Measurements from ENCODE around the gene DCTN3. TPM values are rescaled to one million over a fixed set of nuclear protein-coding genes. Genes with fewer than 3 reads are reported as not detected.

Gene DCTN3
- total RNA-seq, 2 experiments from 2014 or later = 150 to 153 TPM

GRCh38 chr9:34610434-34611206, 9.7 kb downstream of the DCTN3 start:
- Mint-ChIP-seq H3K4me3 (peak overlapping the region; percentile 92), H3K27ac (no peak overlapping the region), H3K27me3 (no peaks in the 10 kb centered on the region)

GRCh38 chr9:34607331-34607730, 13.0 kb downstream of the DCTN3 start:
- no peaks in the 10 kb centered on the region for H3K36me3 Mint-ChIP-seq (ENCODE audit: low read depth)
- POLR2A ChIA-PET = no interaction called here
- CTCF ChIA-PET = interaction anchor here (0.9 to 1.9 kb wide), 3 partner anchors 16 to 59 kb away, joined by 4 to 6 read pairs (median 4); no protein-coding TSS in a partner anchor

More at GRCh38 chr9:34610434-34611206, 9.7 kb downstream of the DCTN3 start:
- ChIA-PET CTCF (interaction anchor here (0.6 to 8.2 kb wide), 4 partner anchors 9 to 124 kb away, joined by 3 to 60 read pairs (median 3); partner anchors contain the start of genes DCTN3 and SIGMAR1), POLR2A (no interaction called here)
- no peak for DNase-seq
- H3K4me1 Mint-ChIP-seq = peaks cover 23% of the 10 kb centered on the region
- peaks cover 3% of the 10 kb centered on the region for H3K36me3 Mint-ChIP-seq (ENCODE audit: low read depth)
- no peaks in the 10 kb centered on the region for H3K9me3 Mint-ChIP-seq

GRCh38 chr9:34606905-34607304, 13.4 kb downstream of the DCTN3 start:
- Mint-ChIP-seq H3K27me3 (peaks cover 7% of the 10 kb centered on the region), H3K27ac (no peak overlapping the region), H3K36me3 (ENCODE audit: low read depth) (no peaks in the 10 kb centered on the region), H3K4me1 (peaks cover 13% of the 10 kb centered on the region), H3K4me3 (no peak overlapping the region), H3K9me3 (no peaks in the 10 kb centered on the region)
- ChIA-PET CTCF (interaction anchor here (0.9 to 1.9 kb wide), 3 partner anchors 16 to 59 kb away, joined by 4 to 6 read pairs (median 4); no protein-coding TSS in a partner anchor), POLR2A (no interaction called here)
- no peak for DNase-seq

More at GRCh38 chr9:34607331-34607730, 13.0 kb downstream of the DCTN3 start:
- H3K4me1 Mint-ChIP-seq = peaks cover 15% of the 10 kb centered on the region
- H3K27ac Mint-ChIP-seq = no peak overlapping the region
- no peak for DNase-seq
- no peaks in the 10 kb centered on the region for H3K9me3 Mint-ChIP-seq
- no peak overlapping the region for H3K4me3 Mint-ChIP-seq
- H3K27me3 Mint-ChIP-seq = peaks cover 7% of the 10 kb centered on the region

- Mint-ChIP-seq H3K4me3 (no peak overlapping the region), H3K27me3 (peaks cover 8% of the 10 kb centered on the region), H3K4me1 (peaks cover 8% of the 10 kb centered on the region), H3K9me3 (no peaks in the 10 kb centered on the region), H3K36me3 (ENCODE audit: low read depth) (no peaks in the 10 kb centered on the region), H3K27ac (no peak overlapping the region)
- POLR2A ChIA-PET = no interaction called here
- no peak for DNase-seq
- CTCF ChIA-PET = interaction anchor here (1.8 to 1.9 kb wide), 2 partner anchors 28 to 58 kb away, joined by 4 to 6 read pairs; no protein-coding TSS in a partner anchor
These were observed 14.1 kb downstream of the DCTN3 start for GRCh38 chr9:34606190-34606589.

GRCh38 chr9:34603610-34604231, 16.6 kb downstream of the DCTN3 start:
- no peak overlapping the region for H3K4me3 Mint-ChIP-seq
- no peaks in the 10 kb centered on the region for H3K4me1 Mint-ChIP-seq
- DNase-seq = peak; percentile 85
- H3K36me3 Mint-ChIP-seq (ENCODE audit: low read depth) = no peaks in the 10 kb centered on the region
- no peak overlapping the region for H3K27ac Mint-ChIP-seq
- peaks cover 8% of the 10 kb centered on the region for H3K27me3 Mint-ChIP-seq
- CTCF ChIA-PET = interaction anchor here (0.6 to 3.4 kb wide), 20 partner anchors 10 to 257 kb away, joined by 3 to 12 read pairs (median 4); partner anchors contain the start of genes DCTN3 and GALT
- no peaks in the 10 kb centered on the region for H3K9me3 Mint-ChIP-seq
- POLR2A ChIA-PET = no interaction called here

- Mint-ChIP-seq H3K36me3 (ENCODE audit: low read depth) (no peaks in the 10 kb centered on the region), H3K27ac (no peak overlapping the region), H3K4me1 (no peaks in the 10 kb centered on the region), H3K9me3 (no peaks in the 10 kb centered on the region), H3K27me3 (peaks cover 14% of the 10 kb centered on the region), H3K4me3 (no peak overlapping the region)
- ChIA-PET POLR2A (no interaction called here), CTCF (interaction anchor here (0.6 to 3.4 kb wide), 7 partner anchors 10 to 32 kb away, joined by 3 to 12 read pairs (median 9); partner anchors contain the start of gene DCTN3)
- DNase-seq = no peak
These were observed 18.2 kb downstream of the DCTN3 start for GRCh38 chr9:34601937-34602573.

GRCh38 chr9:34600908-34601307, 19.4 kb downstream of the DCTN3 start:
- Mint-ChIP-seq H3K27ac (no peak overlapping the region), H3K4me1 (no peaks in the 10 kb centered on the region), H3K9me3 (no peaks in the 10 kb centered on the region), H3K27me3 (peaks cover 22% of the 10 kb centered on the region), H3K36me3 (ENCODE audit: low read depth) (no peaks in the 10 kb centered on the region), H3K4me3 (no peak overlapping the region)
- ChIA-PET CTCF (interaction anchor here (1.1 to 2.0 kb wide), 2 partner anchors 9 to 10 kb away, joined by 3 to 9 read pairs; no protein-coding TSS in a partner anchor), POLR2A (no interaction called here)
- DNase-seq = no peak

GRCh38 chr9:34599546-34599945, 20.7 kb downstream of the DCTN3 start:
- ChIA-PET POLR2A (no interaction called here), CTCF (interaction anchor here (1.2 kb wide), 1 partner anchor 49 kb away, joined by 3 read pairs; no protein-coding TSS in a partner anchor)
- Mint-ChIP-seq H3K27ac (no peak overlapping the region), H3K36me3 (ENCODE audit: low read depth) (no peaks in the 10 kb centered on the region), H3K4me1 (no peaks in the 10 kb centered on the region), H3K4me3 (no peak overlapping the region), H3K9me3 (no peaks in the 10 kb centered on the region), H3K27me3 (peaks cover 15% of the 10 kb centered on the region)
- no peak for DNase-seq

GRCh38 chr9:34594177-34594576, 26.1 kb downstream of the DCTN3 start:
- H3K9me3 Mint-ChIP-seq = no peaks in the 10 kb centered on the region
- no peak overlapping the region for H3K4me3 Mint-ChIP-seq
- DNase-seq = no peak
- CTCF ChIA-PET = no interaction called here
- no peaks in the 10 kb centered on the region for H3K36me3 Mint-ChIP-seq (ENCODE audit: low read depth)
- H3K27ac Mint-ChIP-seq = no peak overlapping the region
- peaks cover 27% of the 10 kb centered on the region for H3K4me1 Mint-ChIP-seq
- H3K27me3 Mint-ChIP-seq = peaks cover 57% of the 10 kb centered on the region
- POLR2A ChIA-PET = no interaction called here

- no peak for DNase-seq
- ChIA-PET POLR2A (no interaction called here), CTCF (interaction anchor here (1.0 kb wide), 2 partner anchors 24 to 63 kb away, joined by 3 read pairs; no protein-coding TSS in a partner anchor)
- Mint-ChIP-seq H3K27me3 (peaks cover 67% of the 10 kb centered on the region), H3K4me1 (peaks cover 31% of the 10 kb centered on the region), H3K36me3 (ENCODE audit: low read depth) (no peaks in the 10 kb centered on the region), H3K9me3 (no peaks in the 10 kb centered on the region), H3K4me3 (peak overlapping the region; percentile 26), H3K27ac (no peak overlapping the region)
These were observed 27.2 kb downstream of the DCTN3 start for GRCh38 chr9:34592895-34593601.

- ChIA-PET POLR2A (no interaction called here), CTCF (interaction anchor here (0.6 to 2.3 kb wide), 25 partner anchors 9 to 216 kb away, joined by 3 to 9 read pairs (median 3); partner anchors contain the start of genes DCTN3 and SIGMAR1)
- Mint-ChIP-seq H3K36me3 (ENCODE audit: low read depth) (no peaks in the 10 kb centered on the region), H3K4me1 (peaks cover 31% of the 10 kb centered on the region), H3K27ac (no peak overlapping the region), H3K9me3 (no peaks in the 10 kb centered on the region), H3K27me3 (peaks cover 70% of the 10 kb centered on the region), H3K4me3 (peak overlapping the region; percentile 57)
- no peak for DNase-seq
These were observed 28.1 kb downstream of the DCTN3 start for GRCh38 chr9:34591917-34592866.
